K562 (cell line): ENCODE data around the gene VPS13D. TPM values are rescaled to one million over a fixed set of nuclear protein-coding genes. Genes with fewer than 3 reads are reported as not detected.

Experiments used
- CEBPG ChIP-seq, 3 experiments: fragments of 200-800 bp in 1 of 3; sonication (Bioruptor generic) in 1 of 3; sonication (generic) in 1 of 3; formaldehyde crosslinking in 1 of 3; IDR thresholded peaks in 2 of 3; conservative IDR thresholded peaks in 1 of 3; 2 replicates each; pipeline versions ENCODE4 v1.6.1 to v1.8.0; 2016 to 2022; ENCODE audit warnings: missing compliant biosample characterization in 2 of 3, missing genetic modification characterization in 2 of 3, mild to moderate bottlenecking in 1 of 3, missing genetic modification reagents in 1 of 3
- CHAMP1 ChIP-seq: fragments of 450-650 bp; IDR thresholded peaks from 2 replicates; pipeline ENCODE4 v1.6.1; 2016; ENCODE audit warnings: mild to moderate bottlenecking
- CTBP1 ChIP-seq: fragments of 450-650 bp; IDR thresholded peaks from 2 replicates; pipeline ENCODE4 v1.6.1; 2016; ENCODE audit warnings: borderline replicate concordance
- HDAC6 ChIP-seq: IDR thresholded peaks from 2 replicates; pipeline ENCODE4 v1.6.1; 2012; ENCODE audit warnings: low read depth, mild to moderate bottlenecking, control low read depth, inconsistent platforms, low read length, moderate library complexity
- LEF1 ChIP-seq: fragments of 450-650 bp; IDR thresholded peaks from 2 replicates; pipeline ENCODE4 v1.6.1; 2016; ENCODE audit warnings: mild to moderate bottlenecking
- MECOM ChIP-seq: fragments of 250-450 bp; sonication (Bioruptor Pico); IDR thresholded peaks from 2 replicates; pipeline ENCODE4 v1.8.0; 2022; ENCODE audit warnings: inconsistent platforms
- MXD1 ChIP-seq: fragments of 250-450 bp; sonication (Bioruptor Pico); IDR thresholded peaks from 2 replicates; pipeline ENCODE4 v1.8.0; 2021; ENCODE audit warnings: borderline replicate concordance, mild to moderate bottlenecking, moderate library complexity; ENCODE audit not compliant: poor library complexity, severe bottlenecking
- RBFOX2 ChIP-seq: fragments of 200-400 bp; formaldehyde crosslinking; IDR thresholded peaks from 2 replicates; pipeline ENCODE4 v1.6.1; 2017; ENCODE audit warnings: low read depth, mild to moderate bottlenecking, low read length, moderate library complexity
- TCF3 ChIP-seq: sonication (generic); formaldehyde crosslinking; IDR thresholded peaks from 2 replicates; pipeline ENCODE4 v1.4.0; 2020; ENCODE audit warnings: mild to moderate bottlenecking, missing genetic modification reagents
- TEAD2 ChIP-seq: fragments of 450-650 bp; IDR thresholded peaks from 2 replicates; pipeline ENCODE4 v1.6.1; 2016; ENCODE audit warnings: missing genetic modification characterization, control low read depth, missing compliant biosample characterization
- TSHZ1 ChIP-seq: fragments of 250-450 bp; sonication (Bioruptor Pico); IDR thresholded peaks from 2 replicates; pipeline ENCODE4 v1.4.0; 2020; ENCODE audit warnings: mild to moderate bottlenecking, moderate library complexity
- XRCC3 ChIP-seq: fragments of 450-650 bp; IDR thresholded peaks from 2 replicates; pipeline ENCODE4 v1.6.1; 2017; ENCODE audit warnings: mild to moderate bottlenecking, moderate library complexity
- ZKSCAN1 ChIP-seq: fragments of 150-350 bp; IDR thresholded peaks from 2 replicates; pipeline ENCODE4 v1.6.1; 2016; ENCODE audit warnings: low read depth, low read length
- ZNF134 ChIP-seq: fragments of 250-450 bp; sonication (Bioruptor Pico); conservative IDR thresholded peaks from 2 replicates; pipeline ENCODE4 v1.4.0; 2020
- polyA plus RNA-seq, 8 experiments: library from polyadenylated mRNA; depleted of rRNA in 4 of 8; stranded (reverse) in 5 of 8; unstranded in 3 of 8; fragments of >200 nt; fragmentation: Nextera tagmentation in 2 of 8; fragmentation: Illumina TruSeq in 1 of 8; extraction: Ambion mirVana in 2 of 8; extraction: Trizol in 1 of 8; gene quantifications; 2 replicates each; pipeline versions ENCODE4 v1.2.1 to v1.2.3, GENCODE V29; 2011 to 2014; ENCODE audit warnings: inconsistent platforms in 1 of 8, missing spikeins in 1 of 8
- total RNA-seq, 7 experiments: library from RNA; depleted of rRNA in 6 of 7; stranded (reverse); fragments of >200 nt in 6 of 7; fragmentation: Illumina TruSeq in 2 of 7; extraction: Trizol in 2 of 7; gene quantifications; 2 replicates each; pipeline versions ENCODE4 v1.2.1 to v1.2.3, GENCODE V29; 2011 to 2021; ENCODE audit warnings: low replicate concordance in 1 of 7
- TF ChIP-seq, protein P1 (sequence below): fragments of 150-350 bp; conservative IDR thresholded peaks from 2 replicates; pipeline ENCODE4 v1.6.1; 2014; ENCODE audit warnings: low read length
- TF ChIP-seq, protein P2 (sequence below): fragments of 200-400 bp; formaldehyde crosslinking; IDR thresholded peaks from 2 replicates; pipeline ENCODE4 v1.6.1; 2017; ENCODE audit warnings: mild to moderate bottlenecking, low read depth, low read length, moderate library complexity

The VPS13D gene
- total and polyA plus RNA-seq, 9 of the 15 experiments (the other 6 are each of a cell fraction or from before 2014, with no cell fraction given) = 6.1 to 51.5 (median 38.5) TPM

DNA sequence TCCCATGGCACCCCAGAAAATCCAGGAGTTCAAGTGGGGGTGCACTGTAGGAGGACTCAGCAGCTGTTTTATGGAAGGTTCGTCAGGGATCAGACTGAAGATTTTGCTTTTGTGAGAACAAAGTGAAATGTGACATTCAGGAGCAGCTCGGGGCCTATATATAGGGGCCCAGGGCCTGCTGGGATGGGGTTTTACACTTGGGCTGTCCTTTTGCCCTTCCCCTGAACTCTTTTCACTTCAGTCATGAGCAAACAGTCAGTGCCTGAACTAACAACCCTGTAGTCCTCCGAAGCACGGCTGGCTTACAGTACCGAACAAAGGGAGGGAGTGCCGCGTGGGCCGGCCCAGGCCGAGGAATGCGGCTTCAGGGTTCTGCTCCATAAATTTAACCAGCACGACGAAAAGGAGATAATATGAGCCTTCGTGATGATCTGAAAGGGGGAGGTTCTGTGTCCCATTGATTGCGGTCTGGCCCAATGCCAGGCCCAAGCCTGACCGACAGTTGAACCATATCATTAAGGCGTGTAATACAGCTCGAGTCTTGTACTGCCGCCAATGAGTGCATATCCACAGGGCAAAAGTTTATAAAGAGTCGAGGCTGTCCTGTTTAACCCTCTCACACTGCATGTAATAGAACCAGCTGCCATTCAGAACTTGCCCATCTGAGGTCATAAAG is 248.2 kb downstream of the VPS13D start (continued):
- TF ChIP-seq, protein P1, sequence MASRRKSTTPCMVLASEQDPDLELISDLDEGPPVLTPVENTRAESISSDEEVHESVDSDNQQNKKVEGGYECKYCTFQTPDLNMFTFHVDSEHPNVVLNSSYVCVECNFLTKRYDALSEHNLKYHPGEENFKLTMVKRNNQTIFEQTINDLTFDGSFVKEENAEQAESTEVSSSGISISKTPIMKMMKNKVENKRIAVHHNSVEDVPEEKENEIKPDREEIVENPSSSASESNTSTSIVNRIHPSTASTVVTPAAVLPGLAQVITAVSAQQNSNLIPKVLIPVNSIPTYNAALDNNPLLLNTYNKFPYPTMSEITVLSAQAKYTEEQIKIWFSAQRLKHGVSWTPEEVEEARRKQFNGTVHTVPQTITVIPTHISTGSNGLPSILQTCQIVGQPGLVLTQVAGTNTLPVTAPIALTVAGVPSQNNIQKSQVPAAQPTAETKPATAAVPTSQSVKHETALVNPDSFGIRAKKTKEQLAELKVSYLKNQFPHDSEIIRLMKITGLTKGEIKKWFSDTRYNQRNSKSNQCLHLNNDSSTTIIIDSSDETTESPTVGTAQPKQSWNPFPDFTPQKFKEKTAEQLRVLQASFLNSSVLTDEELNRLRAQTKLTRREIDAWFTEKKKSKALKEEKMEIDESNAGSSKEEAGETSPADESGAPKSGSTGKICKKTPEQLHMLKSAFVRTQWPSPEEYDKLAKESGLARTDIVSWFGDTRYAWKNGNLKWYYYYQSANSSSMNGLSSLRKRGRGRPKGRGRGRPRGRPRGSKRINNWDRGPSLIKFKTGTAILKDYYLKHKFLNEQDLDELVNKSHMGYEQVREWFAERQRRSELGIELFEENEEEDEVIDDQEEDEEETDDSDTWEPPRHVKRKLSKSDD = no peak
- TF ChIP-seq CHAMP1 (no peak), TEAD2 (tag) (peak; percentile 57), LEF1 (peak; percentile 98), ZNF134 (CRISPR knock-in tag) (no peak), ZKSCAN1 (peak; percentile 79), HDAC6 (no peak), TCF3 (CRISPR knock-in tag) (peak; percentile 88), RBFOX2 (peak; percentile 72), CTBP1 (peak; percentile 93), CEBPG (CRISPR knock-in tag; IDR thresholded peaks at IDR 0.05) (no peak), CEBPG (tag; conservative IDR thresholded peaks at IDR 0.05 in 1 of 2, IDR thresholded peaks at IDR 0.05 in 1 of 2) (no peak), MXD1 (CRISPR knock-in tag) (peak; percentile 21), TSHZ1 (CRISPR knock-in tag) (0 out of 2 replicates have a peak, but pooled peaks have one; percentile 44), XRCC3 (no peak), MECOM (CRISPR knock-in tag) (peak; percentile 77)
- TF ChIP-seq, protein P2, sequence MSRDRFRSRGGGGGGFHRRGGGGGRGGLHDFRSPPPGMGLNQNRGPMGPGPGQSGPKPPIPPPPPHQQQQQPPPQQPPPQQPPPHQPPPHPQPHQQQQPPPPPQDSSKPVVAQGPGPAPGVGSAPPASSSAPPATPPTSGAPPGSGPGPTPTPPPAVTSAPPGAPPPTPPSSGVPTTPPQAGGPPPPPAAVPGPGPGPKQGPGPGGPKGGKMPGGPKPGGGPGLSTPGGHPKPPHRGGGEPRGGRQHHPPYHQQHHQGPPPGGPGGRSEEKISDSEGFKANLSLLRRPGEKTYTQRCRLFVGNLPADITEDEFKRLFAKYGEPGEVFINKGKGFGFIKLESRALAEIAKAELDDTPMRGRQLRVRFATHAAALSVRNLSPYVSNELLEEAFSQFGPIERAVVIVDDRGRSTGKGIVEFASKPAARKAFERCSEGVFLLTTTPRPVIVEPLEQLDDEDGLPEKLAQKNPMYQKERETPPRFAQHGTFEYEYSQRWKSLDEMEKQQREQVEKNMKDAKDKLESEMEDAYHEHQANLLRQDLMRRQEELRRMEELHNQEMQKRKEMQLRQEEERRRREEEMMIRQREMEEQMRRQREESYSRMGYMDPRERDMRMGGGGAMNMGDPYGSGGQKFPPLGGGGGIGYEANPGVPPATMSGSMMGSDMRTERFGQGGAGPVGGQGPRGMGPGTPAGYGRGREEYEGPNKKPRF = no peak
